Activated CD4-positive, alpha-beta T cell treated with anti-CD3 and anti-CD28 coated beads, Interleukin-2, amount 50 U/mL, for 1 hour (primary cell): ENCODE results near the gene INTS1.
"Not testable (repeated sequence)": the region's sequence is repeated elsewhere in the genome, so short reads cannot be mapped to it uniquely, and the experiment has no call there.

ENCODE experiments used
- DNase-seq: peaks from one replicate; pipeline ENCODE4 v3.0.0-alpha.2; 2020

INTS1 gene

DNA sequence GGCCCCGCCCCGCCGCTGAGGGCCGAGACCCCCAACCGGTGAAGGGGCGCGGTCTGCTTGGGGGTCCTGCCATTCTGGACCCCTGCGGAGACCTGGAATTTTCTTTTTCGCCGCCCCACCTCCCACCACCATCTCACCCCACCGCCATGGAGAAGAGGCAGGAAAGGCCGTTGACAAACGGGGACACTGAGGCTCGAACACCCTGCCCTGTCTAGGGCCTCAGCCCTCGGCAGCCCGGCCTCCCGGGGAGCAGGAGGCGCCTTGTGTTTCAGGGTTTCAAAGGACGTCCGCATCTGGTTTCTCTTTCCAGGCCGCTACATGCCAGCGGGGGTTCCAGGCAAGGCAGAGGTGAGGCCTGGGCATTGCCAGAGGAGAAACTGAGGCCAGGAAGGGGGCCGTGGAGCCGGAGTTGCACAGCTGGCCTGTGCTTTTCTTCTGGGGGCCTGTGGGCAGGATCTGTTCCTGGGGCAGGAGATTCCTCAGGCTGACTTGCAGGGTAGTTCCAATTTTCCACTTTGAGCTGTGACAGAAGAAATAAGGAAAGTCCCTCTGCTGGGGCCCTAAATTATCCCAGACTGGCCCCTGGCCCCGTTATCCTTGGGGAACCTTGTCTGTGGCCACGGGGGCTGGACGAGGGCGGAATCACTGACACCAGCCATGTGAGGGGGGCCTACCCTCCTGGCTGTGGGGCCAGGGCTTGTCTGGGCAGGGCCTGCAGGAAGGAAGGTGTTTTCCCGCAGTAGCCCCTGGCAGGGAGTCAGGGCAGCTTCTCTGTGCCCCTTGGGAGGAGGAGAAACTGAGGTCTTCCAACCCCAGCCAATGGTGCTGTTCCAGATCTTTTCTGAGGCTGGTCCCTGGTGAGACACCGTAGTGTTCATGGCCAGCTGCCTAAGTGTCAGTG lies 44.0 kb downstream of the INTS1 start:
- DNase-seq = no peak

- DNase-seq = peak; percentile 98
These were observed 44.7 kb downstream of the INTS1 start for GRCh38 chr7:1459512-1459892.

DNA sequence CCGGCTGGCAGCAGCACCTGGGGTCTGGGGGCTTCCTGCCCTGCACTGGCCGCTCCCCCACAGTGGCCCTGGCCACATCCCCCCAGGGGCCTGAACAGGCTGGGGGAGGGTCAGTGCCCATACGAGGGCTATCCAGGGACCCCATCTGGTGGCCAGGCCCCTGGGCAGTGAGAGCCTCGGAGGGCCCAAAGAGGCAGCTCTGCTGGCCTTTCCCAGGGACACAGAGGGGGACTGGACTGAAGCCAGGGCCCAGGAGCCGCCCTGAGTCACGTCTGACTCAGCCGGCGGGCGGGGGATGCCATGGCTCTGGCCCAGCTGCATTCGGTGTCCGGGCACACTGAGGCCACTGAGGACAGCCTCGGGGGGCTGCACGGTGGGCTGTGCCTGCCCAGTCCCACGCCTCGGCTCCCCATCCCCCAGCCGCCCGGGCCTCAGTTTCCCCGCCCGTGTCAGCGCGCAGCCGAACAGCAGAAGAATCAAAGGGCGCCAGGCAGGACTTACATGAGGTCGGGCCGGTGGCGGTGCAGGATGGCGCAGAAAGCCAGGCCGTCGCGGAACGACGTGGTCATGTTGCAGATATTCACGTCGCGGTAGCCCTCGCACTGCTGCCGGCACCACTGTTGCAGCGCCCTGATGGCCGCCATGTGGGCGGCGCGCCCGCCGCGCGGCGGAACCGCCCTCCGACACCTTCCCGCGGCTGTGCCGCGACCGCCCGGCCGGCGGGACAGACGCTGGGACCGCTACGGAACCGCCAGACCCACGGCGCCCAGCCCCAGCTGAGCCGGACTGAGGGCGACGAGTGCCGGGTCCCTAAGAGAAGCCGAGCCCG lies 45.3 kb downstream of the INTS1 start, which contains the start of gene MICALL2:
MICALL2 (minus strand) TSS at position 788 of the 829 bp plus-strand sequence; CDS start at position 644, 144 bp downstream.
- DNase-seq = peak; percentile 22

- no peak for DNase-seq
These were observed 46.1 kb downstream of the INTS1 start for GRCh38 chr7:1457949-1458682.

DNA sequence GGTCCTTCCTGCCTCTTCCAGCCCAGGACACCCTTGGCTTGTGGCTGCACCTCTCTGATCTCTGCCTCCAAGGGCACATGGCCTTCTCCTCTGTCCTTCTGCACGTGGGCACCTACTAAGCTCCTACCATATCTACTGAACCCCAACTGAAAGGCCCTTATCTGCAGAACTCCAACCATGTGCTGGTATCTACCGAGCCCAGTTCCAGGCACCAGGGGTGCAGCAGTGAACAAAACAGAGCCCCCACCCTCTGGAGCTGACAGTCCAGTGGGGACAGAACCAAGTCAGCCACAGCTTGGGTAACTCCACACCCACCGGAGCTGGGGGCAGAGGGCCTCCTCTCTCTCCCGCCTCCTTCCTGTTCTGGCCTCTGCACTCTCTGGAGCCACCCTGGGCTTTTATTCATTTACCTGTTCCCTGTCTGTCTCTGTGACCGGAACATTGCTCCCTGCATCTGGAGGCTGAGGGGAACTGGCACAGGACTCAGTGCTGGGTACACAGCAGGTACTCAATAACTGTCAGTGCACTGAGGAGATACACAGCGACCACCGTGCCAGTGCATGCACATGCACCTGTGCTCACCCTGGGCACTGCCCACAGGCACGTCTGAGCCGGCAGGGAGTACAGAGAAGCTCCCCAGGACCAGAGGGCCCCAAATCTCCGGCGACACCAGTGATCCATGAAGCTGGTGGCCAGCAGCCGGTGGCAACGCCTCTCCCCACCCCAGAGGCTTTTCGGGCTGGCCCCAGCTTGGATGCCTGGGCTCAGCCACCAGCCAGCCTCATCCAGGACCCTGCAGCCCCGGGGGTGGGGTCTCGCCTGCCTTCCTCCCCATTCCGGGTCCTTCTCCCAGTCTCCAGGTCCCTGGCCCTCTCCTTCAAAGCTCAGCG lies 46.9 kb downstream of the INTS1 start:
- no peak for DNase-seq

DNA sequence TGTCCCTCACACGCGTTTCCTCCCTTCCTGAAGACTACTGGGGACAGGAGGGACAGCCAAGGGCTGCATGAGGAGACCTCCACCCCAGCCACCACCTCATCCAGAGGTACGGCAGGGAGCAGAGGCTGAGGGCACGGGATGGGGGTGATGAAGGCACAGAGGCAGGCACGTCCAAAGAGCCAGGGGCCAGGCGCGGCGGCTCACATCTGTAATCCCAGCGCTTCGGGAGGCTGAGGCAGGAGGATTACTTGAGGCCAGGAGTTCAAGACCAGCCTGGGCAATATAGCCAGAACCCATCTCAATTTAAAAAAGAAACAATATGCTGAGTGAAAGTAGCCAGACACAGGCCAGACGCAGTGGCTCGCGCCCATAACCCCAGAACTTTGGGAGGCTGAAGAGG lies 48.2 kb downstream of the INTS1 start:
- DNase-seq = no peak

- DNase-seq = no peak
These were observed 48.8 kb downstream of the INTS1 start for GRCh38 chr7:1455241-1455939.

DNA sequence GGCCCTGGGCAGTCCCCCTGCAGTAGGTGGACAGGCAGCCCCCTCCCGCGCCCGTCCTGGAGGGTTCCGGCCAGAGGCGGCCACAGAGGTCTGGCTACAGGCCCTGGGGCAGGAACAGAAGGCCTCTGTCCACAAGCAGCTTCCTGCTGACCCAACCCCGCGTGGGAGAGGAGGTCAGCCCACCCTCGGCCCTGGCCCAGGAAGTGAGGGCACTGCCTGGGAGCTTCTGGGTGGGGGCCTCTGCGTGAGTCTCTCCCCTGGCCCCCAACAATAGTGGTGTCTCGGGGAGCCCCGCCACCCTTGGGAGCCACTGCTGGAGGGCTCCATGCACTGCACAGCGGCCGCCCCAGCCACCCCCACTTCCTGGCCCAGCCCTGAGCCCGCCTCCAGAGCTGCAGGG lies 49.6 kb downstream of the INTS1 start:
- no peak for DNase-seq

DNA sequence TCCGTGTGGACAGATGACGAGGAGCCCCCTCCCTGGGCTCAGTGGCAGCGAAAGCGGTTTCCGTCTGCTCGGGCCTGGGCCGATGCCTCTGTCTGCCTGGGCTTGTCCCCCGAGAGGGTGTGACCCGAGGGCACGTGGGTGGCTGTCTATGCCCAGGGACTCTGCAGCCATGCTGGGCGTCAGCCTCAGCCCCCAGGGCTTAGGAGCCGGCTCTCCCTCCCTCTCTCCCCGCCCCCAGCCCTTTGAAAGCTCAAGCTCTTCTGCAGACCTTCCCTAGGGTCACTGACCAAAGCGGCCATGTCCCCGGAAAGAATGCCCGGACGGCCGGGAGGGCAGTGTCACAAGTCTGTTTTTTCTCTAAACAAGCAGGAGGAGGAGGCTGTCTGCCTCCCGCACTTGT lies 52.0 kb downstream of the INTS1 start:
- DNase-seq = no peak

- DNase-seq = no peak
These were observed 53.2 kb downstream of the INTS1 start for GRCh38 chr7:1450987-1451386.

GRCh38 chr7:1450431-1450830 lies 53.8 kb downstream of the INTS1 start:
- no peak for DNase-seq

- DNase-seq = no peak
These were observed 54.2 kb downstream of the INTS1 start for GRCh38 chr7:1449951-1450350.

- DNase-seq = no peak
These were observed 54.7 kb downstream of the INTS1 start for GRCh38 chr7:1449501-1449900.

GRCh38 chr7:1448958-1449357 lies 55.2 kb downstream of the INTS1 start:
- no peak for DNase-seq

DNA sequence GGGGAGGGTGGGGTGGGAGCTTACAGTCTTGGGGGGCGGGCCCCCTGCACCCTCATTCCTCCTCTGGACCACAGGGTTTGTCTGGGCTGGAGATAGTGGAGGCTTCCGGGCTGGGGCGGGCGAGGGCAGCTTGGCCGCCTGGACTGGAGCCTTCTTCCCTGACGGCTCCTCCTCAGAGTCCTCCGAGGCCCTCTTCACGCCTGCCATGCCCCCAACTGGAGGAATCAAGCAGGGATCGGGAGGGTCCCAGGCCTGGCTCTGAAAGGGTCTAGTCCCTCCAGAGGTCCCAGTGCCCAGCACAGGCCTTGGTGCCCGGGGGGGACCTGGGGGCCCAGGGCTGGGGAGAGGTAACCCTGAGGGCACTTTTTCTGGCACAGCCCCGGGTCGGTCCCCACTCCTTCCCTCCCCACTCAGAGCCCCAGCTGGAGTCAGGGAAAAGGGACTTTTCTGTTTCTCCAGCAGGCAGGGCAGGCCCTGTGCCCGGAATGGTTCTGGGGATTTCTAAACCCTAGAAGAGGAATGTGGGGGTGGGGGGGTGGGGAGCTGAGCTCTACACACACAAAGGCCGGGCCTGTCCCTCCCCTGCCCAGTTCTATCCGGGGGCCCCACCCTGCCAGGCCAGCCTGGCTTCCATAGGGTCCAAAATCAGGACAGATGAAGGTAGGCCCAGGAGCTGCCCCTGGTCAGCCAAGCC lies 56.5 kb downstream of the INTS1 start:
- DNase-seq = no peak

DNA sequence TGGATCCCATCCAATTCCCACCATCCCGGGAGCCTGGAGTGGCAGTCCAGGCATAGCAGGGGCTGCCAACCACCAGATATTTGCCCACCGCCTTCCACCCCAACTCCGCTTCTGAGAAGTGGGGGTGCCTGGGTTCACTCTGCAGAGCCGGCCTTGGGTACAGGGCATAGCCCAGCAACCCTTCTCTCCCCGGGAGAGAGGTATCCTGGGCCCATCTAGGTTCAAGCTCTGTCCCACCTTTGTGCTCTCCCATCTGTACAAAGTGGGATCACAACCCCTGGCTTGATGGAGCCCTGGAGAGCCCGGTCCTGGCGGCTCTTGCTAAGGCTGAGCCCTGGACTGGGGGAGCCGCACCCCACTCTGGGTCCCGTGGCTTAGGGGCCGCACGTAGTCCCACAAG lies 57.1 kb downstream of the INTS1 start:
- DNase-seq = no peak

GRCh38 chr7:1446620-1447032 lies 57.6 kb downstream of the INTS1 start:
- no peak for DNase-seq

DNA sequence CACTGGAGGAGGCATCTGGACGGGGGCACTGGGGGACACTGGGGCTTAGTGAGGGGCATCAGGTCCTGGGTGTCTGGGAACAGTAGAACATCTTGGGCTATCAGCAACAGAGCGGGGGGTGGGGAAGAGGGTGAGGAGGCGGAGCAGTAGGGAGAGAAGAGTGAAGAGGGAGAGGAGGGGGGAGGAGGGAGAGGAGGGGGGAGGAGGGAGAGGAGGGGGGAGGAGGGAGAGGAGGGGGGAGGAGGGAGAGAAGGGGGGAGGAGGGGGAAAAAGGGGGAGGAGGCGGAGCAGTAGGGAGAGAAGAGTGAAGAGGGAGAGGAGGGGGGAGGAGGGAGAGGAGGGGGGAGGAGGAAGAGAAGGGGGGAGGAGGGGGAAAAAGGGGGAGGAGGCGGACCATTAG lies 58.2 kb downstream of the INTS1 start:
- not testable (repeated sequence) for DNase-seq

DNA sequence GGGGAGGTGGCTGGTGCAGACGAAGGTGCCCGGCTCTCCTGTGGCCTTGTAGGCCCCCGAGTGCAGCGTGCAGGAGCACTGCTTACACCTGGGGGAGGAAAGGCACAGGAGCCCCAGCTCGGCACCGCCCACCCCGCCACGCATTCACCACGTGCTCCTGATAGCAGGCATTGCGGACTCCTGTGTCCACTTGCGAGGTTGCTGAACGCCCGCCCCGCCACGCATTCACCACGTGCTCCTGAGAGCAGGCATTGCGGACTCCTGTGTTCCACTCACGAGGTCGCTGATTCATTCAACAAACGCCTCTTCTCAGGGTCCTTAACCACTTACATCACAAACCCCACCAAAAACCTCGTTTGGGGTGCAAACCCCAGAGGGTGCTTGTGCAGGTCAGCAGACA lies 58.8 kb downstream of the INTS1 start:
- no peak for DNase-seq

- DNase-seq = no peak
These were observed 59.3 kb downstream of the INTS1 start for GRCh38 chr7:1444925-1445322.
